ENCODE results near the gene NAPG.
"Not testable (repeated sequence)": the region's sequence is repeated elsewhere in the genome, so short reads cannot be mapped to it uniquely, and the experiment has no call there.

The NAPG gene

GRCh38 chr18:10515456-10515855, 10.4 kb upstream of the NAPG start:
- DNase-seq: no peak

DNA sequence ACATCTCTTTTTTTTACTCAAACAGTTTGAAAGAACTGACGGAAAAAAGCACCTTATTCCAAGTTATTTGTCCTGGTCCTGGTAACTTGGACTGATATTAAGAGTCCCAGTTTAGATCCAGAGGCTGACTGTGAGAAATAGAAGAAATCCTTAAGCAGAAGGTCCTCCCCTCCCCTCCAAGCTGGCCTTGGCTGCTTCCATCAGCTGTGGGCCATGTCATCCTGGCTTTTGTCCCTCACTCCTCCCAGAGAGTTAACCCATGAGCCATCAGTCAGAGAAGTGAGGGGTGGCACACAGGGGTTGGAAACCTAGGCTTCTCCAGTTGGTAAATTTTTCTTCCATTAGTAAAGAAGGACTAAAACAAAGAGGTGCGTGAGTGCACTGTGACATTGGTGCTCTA, 9.7 kb upstream of the NAPG start:
- no peak for DNase-seq

DNA sequence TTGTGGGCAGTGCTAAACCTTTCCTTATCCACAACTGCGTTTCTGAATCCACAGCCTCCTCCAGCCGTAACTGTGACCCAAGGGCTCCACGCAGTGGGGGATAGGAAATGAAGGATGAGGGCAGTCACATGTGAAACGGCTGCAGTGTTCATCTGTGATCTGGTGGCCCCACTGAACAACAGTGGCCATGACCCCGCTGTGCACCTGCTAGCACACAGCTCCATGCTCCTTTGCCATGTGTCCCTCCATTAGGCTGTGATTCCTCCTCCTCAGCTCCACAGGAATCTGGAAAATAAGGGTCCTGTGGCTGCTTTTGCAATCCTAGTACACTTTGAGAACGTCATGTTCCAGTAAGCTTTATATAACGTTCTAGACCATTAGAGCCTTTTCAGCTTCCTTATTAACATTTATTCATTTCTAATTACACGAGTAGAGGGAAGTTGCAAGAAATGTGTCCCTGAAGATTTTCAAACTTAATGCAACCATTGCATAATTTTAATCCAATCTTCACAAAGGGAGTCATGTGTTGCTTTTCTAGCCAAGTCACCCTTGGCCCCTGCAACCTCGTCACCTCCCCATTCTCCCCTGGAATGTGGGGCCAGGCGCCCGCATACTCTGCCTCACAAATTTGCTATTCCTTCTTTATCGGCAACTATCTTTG, 7.1 kb upstream of the NAPG start:
- DNase-seq: peak; percentile 41

DNA sequence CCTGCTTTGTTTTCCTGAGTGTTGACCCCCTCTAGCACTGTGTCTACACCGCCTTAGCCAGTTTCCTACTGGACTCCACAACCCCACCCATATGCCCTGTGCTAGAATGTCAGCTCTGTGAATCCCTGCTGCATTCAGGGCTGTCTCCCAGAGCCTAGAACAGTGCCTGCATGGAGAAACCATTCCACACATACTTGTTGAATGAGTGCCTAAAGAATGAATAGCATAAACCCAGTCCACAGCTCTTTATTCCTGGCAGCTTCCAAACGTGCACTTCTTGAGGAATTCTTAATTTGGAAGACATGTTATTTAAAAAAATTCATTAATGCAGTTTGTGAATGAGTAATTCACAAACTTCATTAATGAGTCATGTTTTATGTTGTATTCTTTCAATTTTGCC, 6.5 kb upstream of the NAPG start:
- peak; percentile 46 for DNase-seq

DNA sequence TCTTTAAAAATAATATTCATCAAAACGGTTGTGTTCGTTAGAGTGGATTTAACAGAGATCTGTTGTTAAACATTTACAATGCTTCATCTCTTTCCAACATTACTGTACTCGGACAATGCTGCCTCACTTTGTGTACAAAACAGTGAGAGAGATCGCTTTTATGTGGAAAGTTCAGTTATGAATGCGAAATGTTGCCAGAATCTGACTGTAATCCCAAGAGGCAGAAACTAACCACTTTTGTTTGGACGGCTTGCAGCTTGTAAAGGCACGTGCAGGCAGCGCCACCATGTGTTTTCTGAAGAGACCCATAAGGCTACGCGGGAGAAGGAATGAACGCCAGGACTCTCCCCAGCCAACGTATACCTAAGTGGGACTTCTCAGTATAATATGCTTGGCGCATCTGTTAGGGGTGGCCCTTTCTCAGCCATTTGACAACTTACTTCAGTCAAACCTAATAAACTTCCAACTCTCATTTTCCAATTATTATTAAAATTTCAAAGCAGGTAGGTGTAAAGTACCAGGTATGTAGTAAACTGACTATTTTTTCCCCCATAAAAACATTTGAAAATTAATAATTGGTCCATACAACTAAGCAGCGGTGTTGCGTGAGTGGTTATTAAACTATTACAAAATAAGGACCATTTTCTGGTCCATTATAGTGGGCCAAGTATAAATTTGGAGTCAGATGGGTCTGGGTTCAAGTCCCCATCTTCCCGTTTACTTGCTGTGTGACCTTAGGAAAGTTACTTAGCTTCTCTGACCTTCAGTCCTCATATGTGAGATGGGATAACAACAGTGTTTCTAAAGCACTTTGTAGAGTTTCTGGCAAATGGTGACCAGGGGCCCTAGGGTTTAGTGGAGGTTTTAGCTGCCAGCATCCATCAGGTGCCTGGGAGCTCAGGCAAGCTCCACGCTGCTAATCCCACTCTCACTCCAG, 5.6 kb upstream of the NAPG start:
- peak; percentile 89 for DNase-seq

- DNase-seq: no peak
These were observed 4.3 kb upstream of the NAPG start for GRCh38 chr18:10521566-10521965.

- DNase-seq: no peak
These were observed 3.3 kb upstream of the NAPG start for GRCh38 chr18:10522574-10522973.

GRCh38 chr18:10523544-10523943, 2.3 kb upstream of the NAPG start:
- no peak for DNase-seq

- DNase-seq: peak; percentile 93
These were observed 1.1 kb upstream of the NAPG start for GRCh38 chr18:10524507-10525370.

- no peak for DNase-seq
These were observed 496 bp upstream of the NAPG start for GRCh38 chr18:10525371-10525691.

DNA sequence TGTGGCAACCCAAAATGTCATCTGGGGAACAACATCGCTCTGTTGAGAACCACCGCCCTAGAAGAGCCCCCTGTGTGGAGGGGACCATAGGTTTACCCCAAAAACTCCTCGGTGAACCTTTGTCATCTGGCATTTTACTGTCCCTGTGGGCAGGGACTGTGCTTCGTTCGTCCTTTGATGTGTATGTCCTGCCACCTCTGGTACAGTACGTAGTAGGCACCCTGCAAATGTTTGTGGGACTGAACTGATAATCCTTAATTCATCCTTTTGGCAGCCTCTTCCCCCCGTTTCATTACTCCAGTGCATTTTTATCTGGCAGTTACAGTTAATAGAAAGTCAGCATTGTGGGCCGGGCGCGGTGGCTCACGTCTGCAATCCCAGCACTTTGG, 728 bp downstream of the NAPG start:
- no peak for DNase-seq

DNA sequence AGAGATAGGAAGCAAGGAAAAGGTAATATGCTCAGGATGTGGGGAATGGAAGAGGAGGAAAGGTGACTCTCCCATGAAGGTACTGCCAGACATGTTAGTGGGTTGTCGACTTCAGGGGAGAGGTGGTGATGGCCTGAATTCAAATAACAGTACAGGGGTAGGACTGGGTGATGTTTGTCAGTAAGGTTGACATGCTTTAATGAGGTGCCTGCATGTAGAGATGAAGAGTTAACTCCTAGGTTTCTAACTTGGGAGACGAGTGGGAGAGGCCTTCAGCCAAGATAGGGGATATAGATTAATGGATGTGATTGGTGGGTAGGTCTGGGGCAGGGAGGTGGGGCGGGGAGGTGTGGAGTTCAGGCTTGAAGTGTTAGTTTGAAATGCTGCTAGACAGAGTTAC, 2.6 kb downstream of the NAPG start:
- no peak for DNase-seq

- DNase-seq: no peak
These were observed 4.2 kb downstream of the NAPG start for GRCh38 chr18:10530002-10530401.

DNA sequence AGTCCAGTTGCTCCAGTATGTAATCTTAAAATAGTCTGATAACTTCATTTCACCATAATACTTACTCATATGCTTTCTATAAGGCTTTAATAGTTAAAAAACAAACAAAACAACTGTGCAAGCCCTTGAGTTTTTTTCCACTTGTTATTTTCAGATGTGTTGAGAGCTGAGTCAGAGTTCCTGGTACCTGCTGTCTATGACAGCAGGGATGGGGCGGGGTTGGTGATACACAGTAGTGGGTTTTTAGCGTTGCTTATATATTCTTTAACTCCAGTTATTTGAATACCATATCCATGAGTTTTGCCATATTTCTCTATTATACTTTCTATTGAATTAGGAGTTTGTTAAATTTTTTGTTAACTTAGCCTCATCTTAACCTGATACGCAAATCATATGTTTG, 5.0 kb downstream of the NAPG start:
- no peak for DNase-seq

GRCh38 chr18:10533111-10533510, 7.3 kb downstream of the NAPG start:
- DNase-seq: no peak

GRCh38 chr18:10536280-10536679, 10.5 kb downstream of the NAPG start:
- no peak for DNase-seq

DNA sequence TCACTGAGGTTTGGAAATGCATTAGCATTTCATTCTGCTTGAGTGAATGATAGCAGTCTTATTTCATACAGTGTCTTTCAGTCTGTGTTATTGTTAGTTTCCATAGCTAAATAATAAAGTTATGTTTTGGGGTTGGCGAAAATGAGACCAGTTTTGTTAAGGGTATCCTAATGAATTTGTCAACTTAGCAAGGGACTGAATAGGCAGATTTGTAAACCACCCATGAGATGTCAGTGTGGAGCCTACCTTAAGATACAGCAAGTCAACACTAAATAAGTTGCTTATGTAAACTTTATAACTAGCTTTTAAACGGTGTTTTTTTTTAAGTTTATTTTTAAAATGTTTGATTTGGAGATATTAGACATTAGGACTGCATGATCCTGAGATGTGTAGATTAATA, 11.9 kb downstream of the NAPG start:
- DNase-seq: no peak

GRCh38 chr18:10539124-10539523, 13.3 kb downstream of the NAPG start:
- DNase-seq: not testable (repeated sequence)

GRCh38 chr18:10543277-10543676, 17.4 kb downstream of the NAPG start:
- no peak for DNase-seq

DNA sequence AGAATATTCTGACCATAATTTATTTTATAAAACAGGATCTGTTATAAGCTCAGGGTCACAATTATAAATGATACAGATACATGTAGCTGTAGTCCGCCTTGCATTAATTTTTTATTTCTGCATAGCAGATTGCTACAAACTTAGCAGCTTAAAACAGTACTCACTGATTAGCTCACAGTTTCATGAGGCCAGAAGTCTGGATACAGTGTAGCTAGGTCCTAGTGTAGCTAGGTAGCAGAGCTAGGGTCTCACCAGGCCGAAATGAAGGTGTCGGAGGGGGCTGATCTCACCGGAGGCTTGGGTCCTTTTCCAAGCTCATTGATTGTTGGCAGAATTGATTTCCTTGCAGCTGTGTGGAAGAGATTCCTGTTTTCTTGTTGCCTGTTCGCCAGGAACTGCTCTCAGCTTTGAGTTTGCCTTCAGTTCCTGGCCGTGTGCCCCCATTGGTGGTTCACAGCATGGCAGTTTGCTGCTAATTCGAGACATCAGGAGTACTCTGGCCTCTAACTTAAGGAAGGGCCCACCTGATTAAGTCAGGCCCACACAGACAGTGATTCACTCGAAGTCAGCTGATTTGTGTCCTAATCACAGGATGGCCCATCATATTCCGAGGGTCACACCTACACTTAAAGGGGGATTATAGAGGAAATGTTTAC, 18.4 kb downstream of the NAPG start:
- no peak for DNase-seq

DNA sequence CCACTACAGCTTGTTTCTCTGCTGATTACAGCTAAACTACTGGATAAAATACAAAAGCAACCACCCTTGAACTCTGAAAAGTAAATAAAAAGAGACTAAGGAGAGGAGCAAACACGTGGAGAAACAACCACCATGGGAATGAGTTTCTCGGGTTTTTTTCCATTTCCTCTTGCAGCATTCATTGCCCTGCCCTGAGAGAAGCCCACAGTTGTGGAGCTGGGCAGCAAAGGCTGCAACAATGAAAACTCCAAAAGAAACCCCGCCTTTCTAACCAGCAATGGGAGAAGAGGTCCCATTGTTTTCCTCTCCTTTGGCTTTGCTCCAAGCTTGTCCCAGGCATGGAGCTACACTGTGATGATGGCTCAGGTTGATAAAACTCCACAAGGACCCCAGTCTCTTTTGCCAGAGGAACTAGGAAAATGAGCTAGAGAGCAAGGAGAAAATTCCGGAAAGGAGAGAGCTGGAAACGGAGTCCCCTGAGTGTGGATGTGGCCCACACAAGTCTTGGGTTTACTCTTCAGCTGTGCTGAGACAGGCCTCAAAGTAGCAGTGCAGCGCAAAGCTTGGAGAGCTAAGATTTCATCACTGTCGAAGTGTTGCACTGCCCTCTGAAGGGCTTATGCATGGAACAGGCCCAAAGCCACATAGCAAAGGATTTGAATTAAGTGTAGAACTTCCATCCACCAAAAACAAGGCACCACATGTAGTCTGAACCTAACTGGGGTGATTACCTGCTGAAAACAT, 20.9 kb downstream of the NAPG start:
- no peak for DNase-seq

GRCh38 chr18:10552226-10552625, 26.4 kb downstream of the NAPG start:
- DNase-seq: no peak
